K562 (cell line): ENCODE results near the gene MAN2A1. TPM values are rescaled to one million over a fixed set of nuclear protein-coding genes. Genes with fewer than 3 reads are reported as not detected.

Source experiments
- ATAC-seq: fragments of 200-7000 bp; cut with Tn5 transposase; 3 replicates; pipeline ENCODE4 v1.9.1; 2020; ENCODE audit warnings: moderate library complexity
- BruUV-seq: library from RNA; stranded (reverse); fragments of 400-500 nt; replicated peaks from 2 replicates; lab custom pipeline; 2021; lab: Mats Ljungman, UMichigan
- CTCF ChIA-PET: fragments of 300-600 bp; formaldehyde crosslinking; extraction: SDS; loops from one replicate; lab custom pipeline; 2021; ENCODE audit warnings: low intra/inter-chr PET ratio; lab: Yijun Ruan, JAX
- POLR2A ChIA-PET: fragments of 300-600, 350-650 bp; sonication (Branson Sonifier 250); formaldehyde crosslinking; extraction: SDS; loops from one replicate; lab custom pipeline; 2021; ENCODE audit warnings: antibody characterized with exemption, inconsistent platforms; lab: Yijun Ruan, JAX
- DNase-seq, 4 experiments: peaks; one replicate each; pipeline versions ENCODE4 v3.0.0 to v3.0.0-alpha.2; 2011 to 2018; ENCODE audit warnings: low spot score in 3 of 4, mixed read lengths in 3 of 4; ENCODE audit errors: extremely low read depth in 1 of 4
- FAIRE-seq: peaks from 2 replicates; lab custom pipeline; 2011; peaks lifted over from hg19 to GRCh38; lab: Jason Lieb, UNC
- H2AFZ ChIP-seq: 2 replicates; pipeline ENCODE4 v1.6.0; 2011; ENCODE audit warnings: low read depth, low read length, control low read depth, inconsistent platforms
- H3K27ac ChIP-seq: fragments of 200-600 bp; 3 replicates; pipeline ENCODE4 v1.8.0; 2011; ENCODE audit warnings: low read depth, mild to moderate bottlenecking, control low read depth, inconsistent platforms, low read length, moderate library complexity, mixed read lengths; ENCODE audit errors: extremely low read depth
- H3K27me3 ChIP-seq, 2 experiments: fragments of 300-600 bp in 1 of 2; 2 replicates in 1 of 2; 3 replicates in 1 of 2; pipeline versions ENCODE4 v1.6.0 to v1.8.0; 2011; ENCODE audit warnings: inconsistent platforms in 2 of 2, low read length in 2 of 2, mild to moderate bottlenecking in 1 of 2, mixed read lengths in 1 of 2, moderate library complexity in 1 of 2; ENCODE audit not compliant: control insufficient read depth in 2 of 2, insufficient read depth in 2 of 2
- H3K36me3 ChIP-seq: fragments of 300-600 bp; 3 replicates; pipeline ENCODE4 v1.8.0; 2011; ENCODE audit warnings: mild to moderate bottlenecking, low read length, inconsistent platforms; ENCODE audit not compliant: control insufficient read depth, insufficient read depth
- H3K4me1 ChIP-seq, 2 experiments: fragments of 200-600 bp in 1 of 2; replicated peaks in 1 of 2; 2 replicates in 1 of 2; 3 replicates in 1 of 2; pipeline versions ENCODE4 v1.5.1 to v1.8.0; 2011; ENCODE audit warnings: inconsistent platforms in 2 of 2, low read length in 2 of 2, mild to moderate bottlenecking in 1 of 2, mixed read lengths in 1 of 2, moderate library complexity in 1 of 2; ENCODE audit not compliant: control insufficient read depth in 2 of 2, insufficient read depth in 2 of 2
- H3K4me2 ChIP-seq: 2 replicates; pipeline ENCODE4 v1.6.1; 2011; ENCODE audit warnings: low read length, control low read depth, inconsistent platforms, mixed read lengths; ENCODE audit not compliant: insufficient read depth
- H3K4me3 ChIP-seq: fragments of 200-600 bp; sonication (generic), shearing (Covaris generic); 2 replicates; pipeline ENCODE4 v1.5.1; 2016; ENCODE audit warnings: control low read depth, inconsistent platforms
- H3K79me2 ChIP-seq: fragments of 200-600 bp; 3 replicates; pipeline ENCODE4 v1.8.0; 2011; ENCODE audit warnings: low read length, inconsistent platforms; ENCODE audit not compliant: control insufficient read depth, insufficient read depth
- H3K9ac ChIP-seq, 2 experiments: 2 replicates each; pipeline versions ENCODE4 v1.6.0 to v1.6.1; 2011; ENCODE audit warnings: low read depth in 2 of 2, low read length in 2 of 2, control low read depth in 1 of 2, inconsistent platforms in 1 of 2, mild to moderate bottlenecking in 1 of 2, mixed read lengths in 1 of 2; ENCODE audit not compliant: insufficient read depth in 1 of 2
- H3K9me1 ChIP-seq: one replicate; pipeline ENCODE4 v1.6.0; 2011; ENCODE audit warnings: inconsistent platforms, mild to moderate bottlenecking, low read length, moderate library complexity; ENCODE audit not compliant: control insufficient read depth, insufficient read depth
- H3K9me3 ChIP-seq: replicated peaks from 2 replicates; pipeline ENCODE4 v1.5.1; 2011; ENCODE audit warnings: low read depth, low read length, inconsistent platforms; ENCODE audit not compliant: control insufficient read depth, insufficient read depth
- H4K20me1 ChIP-seq: replicated peaks from 2 replicates; pipeline ENCODE4 v1.6.1; 2011; ENCODE audit warnings: low read length, inconsistent platforms, mixed read lengths; ENCODE audit not compliant: control insufficient read depth, insufficient read depth
- ATF7 ChIP-seq: fragments of 450-650 bp; IDR thresholded peaks from 2 replicates; pipeline ENCODE4 v1.7.1; 2014; ENCODE audit warnings: mild to moderate bottlenecking, moderate library complexity
- BRF1 ChIP-seq: IDR thresholded peaks from 3 replicates; pipeline ENCODE4 v1.6.1; 2011; ENCODE audit warnings: borderline replicate concordance, mild to moderate bottlenecking; ENCODE audit not compliant: insufficient read length; ENCODE audit errors: extremely low read depth
- CEBPB ChIP-seq: fragments of 450-650 bp; IDR thresholded peaks from 2 replicates; pipeline ENCODE4 v1.6.1; 2016; ENCODE audit warnings: missing genetic modification characterization, missing compliant biosample characterization
- DMBX1 ChIP-seq: fragments of 250-450 bp; sonication (Bioruptor Pico); IDR thresholded peaks from 2 replicates; pipeline ENCODE4 v1.8.0; 2022; ENCODE audit warnings: inconsistent platforms, mild to moderate bottlenecking, moderate library complexity, borderline replicate concordance
- FOXK1 ChIP-seq: sonication (generic); formaldehyde crosslinking; IDR thresholded peaks from 2 replicates; pipeline ENCODE4 v1.8.0; 2022; ENCODE audit warnings: missing genetic modification reagents, mild to moderate bottlenecking, borderline replicate concordance
- GMEB1 ChIP-seq: fragments of 250-450 bp; sonication (Bioruptor Pico); IDR thresholded peaks from 2 replicates; pipeline ENCODE4 v1.4.0; 2020; ENCODE audit warnings: mild to moderate bottlenecking
- HMBOX1 ChIP-seq: sonication (generic); IDR thresholded peaks from 2 replicates; pipeline ENCODE4 v1.6.1; 2016
- ZFP30 ChIP-seq: fragments of 250-450 bp; sonication (Bioruptor Pico); IDR thresholded peaks from 2 replicates; pipeline ENCODE4 v1.8.0; 2022; ENCODE audit warnings: moderate library complexity, mild to moderate bottlenecking, inconsistent platforms, borderline replicate concordance
- ZNF76 ChIP-seq: fragments of 250-450 bp; sonication (Bioruptor Pico); IDR thresholded peaks from 2 replicates; pipeline ENCODE4 v1.4.0; 2020; ENCODE audit warnings: mild to moderate bottlenecking, moderate library complexity, borderline replicate concordance
- WGBS: fragments of 100-300 bp; shearing (Covaris generic); methylation state at CpG from one replicate; pipeline ENCODE4 v1.1.6; 2016; ENCODE audit warnings: low coverage, mixed read lengths; ENCODE audit not compliant: insufficient coverage; ENCODE audit errors: missing lambda C conversion rate; 5-methylcytosine and 5-hydroxymethylcytosine counted together
- in situ Hi-C: fragments of 300-500 bp; cut with MboI; formaldehyde crosslinking; loops from 4 replicates; pipeline ENCODE4 v1.15.0; 2018; ENCODE audit warnings: inconsistent platforms, mixed read lengths
- intact Hi-C: fragments of 100-400 bp; cut with micrococcal nuclease; formaldehyde crosslinking; loops from 2 replicates; pipeline ENCODE4 v1.14.2; 2022
- polyA plus RNA-seq, 8 experiments: library from polyadenylated mRNA; depleted of rRNA in 4 of 8; stranded (reverse) in 5 of 8; unstranded in 3 of 8; fragments of >200 nt; fragmentation: Nextera tagmentation in 2 of 8; fragmentation: Illumina TruSeq in 1 of 8; extraction: Ambion mirVana in 2 of 8; extraction: Trizol in 1 of 8; gene quantifications; 2 replicates each; pipeline versions ENCODE4 v1.2.1 to v1.2.3, GENCODE V29; 2011 to 2014; ENCODE audit warnings: inconsistent platforms in 1 of 8, missing spikeins in 1 of 8
- total RNA-seq, 7 experiments: library from RNA; depleted of rRNA in 6 of 7; stranded (reverse); fragments of >200 nt in 6 of 7; fragmentation: Illumina TruSeq in 2 of 7; extraction: Trizol in 2 of 7; gene quantifications; 2 replicates each; pipeline versions ENCODE4 v1.2.1 to v1.2.3, GENCODE V29; 2011 to 2021; ENCODE audit warnings: low replicate concordance in 1 of 7

MAN2A1 gene
- total and polyA plus RNA-seq, 9 of the 15 experiments (the other 6 are each of a cell fraction or from before 2014, with no cell fraction given) = 5.2 to 32.0 (median 19.8) TPM

- no peak for FAIRE-seq
- in situ Hi-C loops = no loop called here
- H2AFZ ChIP-seq = no peak overlapping the region
These were observed 50.3 kb downstream of the MAN2A1 start for GRCh38 chr5:109739741-109740728.

More at GRCh38 chr5:109739741-109740728, 50.3 kb downstream of the MAN2A1 start:
- 60% methylated on average over 4 of the region's 4 CpGs for WGBS
- no peak for DNase-seq
- H3K4me1 ChIP-seq = peaks cover 7 to 18% of the 10 kb centered on the region in 2 experiments
- ChIA-PET CTCF (no interaction called here), POLR2A (interaction anchor here (0.6 to 1.6 kb wide), 4 partner anchors 12 to 38 kb away, joined by 3 to 6 read pairs (median 4); no protein-coding TSS in a partner anchor)
- no peak for TF ChIP-seq HMBOX1
- no peak for TF ChIP-seq CEBPB
- TF ChIP-seq ZFP30 (CRISPR knock-in tag) = no peak
- no peak for TF ChIP-seq ATF7
- no peak for TF ChIP-seq ZNF76 (CRISPR knock-in tag)
- no peak for TF ChIP-seq GMEB1
- TF ChIP-seq BRF1 = no peak
- no peak for TF ChIP-seq FOXK1 (CRISPR knock-in tag)
- no peak for TF ChIP-seq DMBX1 (CRISPR knock-in tag)
- H4K20me1 ChIP-seq = no peaks in the 10 kb centered on the region
- no peaks in the 10 kb centered on the region for H3K9me1 ChIP-seq
- peaks cover 20% of the 10 kb centered on the region; the same call in 2 of the 3 replicates for H3K79me2 ChIP-seq
- no peaks in the 10 kb centered on the region for H3K9me3 ChIP-seq
- H3K4me3 ChIP-seq = no peak overlapping the region
- peak overlapping the region in 1 of 2 experiments; percentile 50; a peak in 1 of 4 replicates for H3K9ac ChIP-seq
- intact Hi-C loops = no loop called here
- no peaks in the 10 kb centered on the region for H3K36me3 ChIP-seq
- no peaks in the 10 kb centered on the region for H3K27me3 ChIP-seq
- peak; percentile 35 for ATAC-seq
- no TSS peak for BruUV-seq
- no peak overlapping the region for H3K4me2 ChIP-seq
- H3K27ac ChIP-seq = no peak overlapping the region
